H9 (cell line): ENCODE data around the gene SETBP1. TPM values are rescaled to one million over a fixed set of nuclear protein-coding genes. Genes with fewer than 3 reads are reported as not detected.

Source experiments
- DNase-seq: peaks from one replicate; pipeline ENCODE4 v3.0.0-alpha.2; 2017
- H2AFZ ChIP-seq: one replicate; pipeline ENCODE4 v1.6.1; 2013; ENCODE audit warnings: mild to moderate bottlenecking, low read length, control low read depth, moderate library complexity
- H2AK5ac ChIP-seq: 2 replicates; pipeline ENCODE4 v1.6.1; 2013; ENCODE audit warnings: low read length, control low read depth, mixed read lengths; ENCODE audit not compliant: insufficient read length
- H2BK120ac ChIP-seq: one replicate; pipeline ENCODE4 v1.6.1; 2013; ENCODE audit warnings: low read depth, mild to moderate bottlenecking, low read length, control low read depth, inconsistent platforms; ENCODE audit not compliant: poor library complexity, severe bottlenecking
- H2BK12ac ChIP-seq: 2 replicates; pipeline ENCODE4 v1.6.1; 2013; ENCODE audit warnings: low read length, control low read depth, mixed read lengths, low read depth; ENCODE audit not compliant: insufficient read length
- H2BK15ac ChIP-seq: 2 replicates; pipeline ENCODE4 v1.6.1; 2013; ENCODE audit warnings: low read depth, low read length, control low read depth
- H2BK20ac ChIP-seq: one replicate; pipeline ENCODE4 v1.6.1; 2013; ENCODE audit warnings: low read depth, mild to moderate bottlenecking, low read length, control low read depth, inconsistent platforms; ENCODE audit not compliant: poor library complexity, severe bottlenecking
- H2BK5ac ChIP-seq: 2 replicates; pipeline ENCODE4 v1.6.1; 2013; ENCODE audit warnings: low read length, control low read depth, mixed read lengths; ENCODE audit not compliant: insufficient read length
- H3K14ac ChIP-seq: 2 replicates; pipeline ENCODE4 v1.6.1; 2013; ENCODE audit warnings: low read length, control low read depth; ENCODE audit not compliant: insufficient read depth
- H3K18ac ChIP-seq: 2 replicates; pipeline ENCODE4 v1.6.1; 2013; ENCODE audit warnings: low read depth, mild to moderate bottlenecking, mixed read lengths, low read length, control low read depth; ENCODE audit not compliant: insufficient read length
- H3K23ac ChIP-seq: 2 replicates; pipeline ENCODE4 v1.6.1; 2013; ENCODE audit warnings: low read length, control low read depth, mixed read lengths, low read depth; ENCODE audit not compliant: insufficient read length
- H3K23me2 ChIP-seq: 2 replicates; pipeline ENCODE4 v1.6.1; 2013; ENCODE audit warnings: low read depth, mild to moderate bottlenecking, mixed read lengths, low read length, control low read depth; ENCODE audit not compliant: insufficient read length, poor library complexity, severe bottlenecking
- H3K27ac ChIP-seq: 2 replicates; pipeline ENCODE4 v1.5.1; 2013; ENCODE audit warnings: low read length, control low read depth, mixed read lengths, low read depth; ENCODE audit not compliant: insufficient read length
- H3K27me3 ChIP-seq: 2 replicates; pipeline ENCODE4 v1.6.1; 2013; ENCODE audit warnings: low read length, control low read depth, inconsistent platforms; ENCODE audit not compliant: insufficient read depth
- H3K4ac ChIP-seq: 2 replicates; pipeline ENCODE4 v1.6.1; 2013; ENCODE audit warnings: low read depth, mild to moderate bottlenecking, control low read depth, inconsistent platforms, low read length, moderate library complexity
- H3K4me1 ChIP-seq: 2 replicates; pipeline ENCODE4 v1.6.1; 2013; ENCODE audit warnings: low read length, control low read depth, inconsistent platforms; ENCODE audit not compliant: insufficient read depth
- H3K4me2 ChIP-seq: 2 replicates; pipeline ENCODE4 v1.6.1; 2013; ENCODE audit warnings: low read length, control low read depth, mixed read lengths; ENCODE audit not compliant: insufficient read length, insufficient read depth
- H3K56ac ChIP-seq: 2 replicates; pipeline ENCODE4 v1.6.1; 2013; ENCODE audit warnings: low read depth, mild to moderate bottlenecking, mixed read lengths, low read length, control low read depth; ENCODE audit not compliant: insufficient read length
- H3K79me1 ChIP-seq: 2 replicates; pipeline ENCODE4 v1.6.1; 2013; ENCODE audit warnings: low read depth, mild to moderate bottlenecking, moderate library complexity, low read length, control low read depth, inconsistent platforms; ENCODE audit not compliant: insufficient read depth, poor library complexity, severe bottlenecking
- H3K79me2 ChIP-seq: 2 replicates; pipeline ENCODE4 v1.6.1; 2013; ENCODE audit warnings: low read length, control low read depth, inconsistent platforms; ENCODE audit not compliant: insufficient read depth
- H3K9ac ChIP-seq: 2 replicates; pipeline ENCODE4 v1.6.1; 2013; ENCODE audit warnings: low read length, control low read depth, mixed read lengths; ENCODE audit not compliant: insufficient read length; ENCODE audit errors: extremely low read depth
- H3K9me3 ChIP-seq: one replicate; pipeline ENCODE4 v1.6.1; 2013; ENCODE audit warnings: low read depth, low read length, inconsistent platforms; ENCODE audit not compliant: control insufficient read depth
- H3T11ph ChIP-seq: one replicate; pipeline ENCODE4 v1.6.1; 2013; ENCODE audit warnings: mild to moderate bottlenecking, low read length, control low read depth, inconsistent platforms
- H4K20me1 ChIP-seq: one replicate; pipeline ENCODE4 v1.6.1; 2013; ENCODE audit not compliant: control insufficient read depth, insufficient read length, insufficient read depth
- H4K5ac ChIP-seq: 2 replicates; pipeline ENCODE4 v1.6.1; 2013; ENCODE audit warnings: low read depth, mild to moderate bottlenecking, mixed read lengths, low read length, control low read depth; ENCODE audit not compliant: insufficient read length
- H4K8ac ChIP-seq: replicated peaks from 2 replicates; pipeline ENCODE4 v1.6.1; 2013; ENCODE audit warnings: low read length, control low read depth, mixed read lengths, low read depth; ENCODE audit not compliant: insufficient read length
- H4K91ac ChIP-seq: 2 replicates; pipeline ENCODE4 v1.6.1; 2013; ENCODE audit warnings: low read depth, mild to moderate bottlenecking, moderate library complexity, mixed read lengths, low read length, control low read depth; ENCODE audit not compliant: insufficient read length
- H3K27ac Mint-ChIP-seq, 3 experiments: 2 replicates in 2 of 3; 3 replicates in 1 of 3; pipeline ENCODE4 v1.8.0; 2020 to 2021; ENCODE audit warnings: mixed read lengths in 3 of 3, mild to moderate bottlenecking in 1 of 3, moderate library complexity in 1 of 3
- H3K27me3 Mint-ChIP-seq: 2 replicates; pipeline ENCODE4 v1.8.0; 2021; ENCODE audit warnings: low read depth, mild to moderate bottlenecking, moderate library complexity, mixed read lengths
- H3K36me3 Mint-ChIP-seq, 3 experiments: 2 replicates in 2 of 3; 3 replicates in 1 of 3; pipeline ENCODE4 v1.8.0; 2020 to 2021; ENCODE audit warnings: low read depth in 3 of 3, mixed read lengths in 3 of 3; ENCODE audit not compliant: insufficient read depth in 1 of 3
- H3K4me1 Mint-ChIP-seq, 2 experiments: 2 replicates each; pipeline ENCODE4 v1.8.0; 2020; ENCODE audit warnings: mixed read lengths in 2 of 2
- H3K4me3 Mint-ChIP-seq, 2 experiments: 2 replicates in 1 of 2; 3 replicates in 1 of 2; pipeline ENCODE4 v1.8.0; 2020 to 2021; ENCODE audit warnings: mild to moderate bottlenecking in 2 of 2, mixed read lengths in 2 of 2, moderate library complexity in 1 of 2
- H3K9me3 Mint-ChIP-seq, 2 experiments: 2 replicates in 1 of 2; 3 replicates in 1 of 2; pipeline ENCODE4 v1.8.0; 2020; ENCODE audit warnings: mild to moderate bottlenecking in 2 of 2, mixed read lengths in 2 of 2, moderate library complexity in 1 of 2
- WGBS: extraction: QIAGEN DNeasy Blood & Tissue Kit; methylation state at CpG from one replicate; pipeline ENCODE4 v1.1.7; 2013; ENCODE audit warnings: missing lambda C conversion rate, low lambda C conversion rate, mixed read lengths; ENCODE audit not compliant: insufficient read length; ENCODE audit errors: extremely low coverage; 5-methylcytosine and 5-hydroxymethylcytosine counted together
- total RNA-seq: library from RNA; stranded (reverse); gene quantifications from 2 replicates; pipeline ENCODE4 v1.2.1, GENCODE V29; 2021
- TF ChIP-seq, protein P1 (sequence below): fragments of 200-600 bp; sonication (generic); conservative IDR thresholded peaks from 3 replicates; pipeline ENCODE4 v1.8.0; 2021; ENCODE audit warnings: antibody characterized with exemption, mild to moderate bottlenecking

The SETBP1 gene
- total RNA-seq, 1 experiment from 2014 or later: 4.6 TPM

- no peak overlapping the region for H3K4ac ChIP-seq
- no peaks in the 10 kb centered on the region for H3K27me3 ChIP-seq
- H2BK20ac ChIP-seq: no peak overlapping the region
- no peaks in the 10 kb centered on the region for H4K20me1 ChIP-seq
- H3K18ac ChIP-seq: no peak overlapping the region
- no peak overlapping the region for H2BK120ac ChIP-seq
- H2BK5ac ChIP-seq: no peak overlapping the region
- H3K27ac ChIP-seq: no peak overlapping the region
- no peaks in the 10 kb centered on the region for H3K23me2 ChIP-seq
- DNase-seq: no peak
- H2AFZ ChIP-seq: no peak overlapping the region
- H3K9me3 ChIP-seq: no peaks in the 10 kb centered on the region
- TF ChIP-seq, protein P1, sequence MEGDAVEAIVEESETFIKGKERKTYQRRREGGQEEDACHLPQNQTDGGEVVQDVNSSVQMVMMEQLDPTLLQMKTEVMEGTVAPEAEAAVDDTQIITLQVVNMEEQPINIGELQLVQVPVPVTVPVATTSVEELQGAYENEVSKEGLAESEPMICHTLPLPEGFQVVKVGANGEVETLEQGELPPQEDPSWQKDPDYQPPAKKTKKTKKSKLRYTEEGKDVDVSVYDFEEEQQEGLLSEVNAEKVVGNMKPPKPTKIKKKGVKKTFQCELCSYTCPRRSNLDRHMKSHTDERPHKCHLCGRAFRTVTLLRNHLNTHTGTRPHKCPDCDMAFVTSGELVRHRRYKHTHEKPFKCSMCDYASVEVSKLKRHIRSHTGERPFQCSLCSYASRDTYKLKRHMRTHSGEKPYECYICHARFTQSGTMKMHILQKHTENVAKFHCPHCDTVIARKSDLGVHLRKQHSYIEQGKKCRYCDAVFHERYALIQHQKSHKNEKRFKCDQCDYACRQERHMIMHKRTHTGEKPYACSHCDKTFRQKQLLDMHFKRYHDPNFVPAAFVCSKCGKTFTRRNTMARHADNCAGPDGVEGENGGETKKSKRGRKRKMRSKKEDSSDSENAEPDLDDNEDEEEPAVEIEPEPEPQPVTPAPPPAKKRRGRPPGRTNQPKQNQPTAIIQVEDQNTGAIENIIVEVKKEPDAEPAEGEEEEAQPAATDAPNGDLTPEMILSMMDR: no peak
- no peak overlapping the region for H2BK12ac ChIP-seq
- H3K9me3 Mint-ChIP-seq: peaks cover 0 to under 1% of the 10 kb centered on the region in 2 experiments; a peak in 1 of 5 replicates
- H3K56ac ChIP-seq: no peak overlapping the region
- H3K79me1 ChIP-seq: no peaks in the 10 kb centered on the region
- H3K4me1 ChIP-seq: peaks cover 6% of the 10 kb centered on the region; the same call in 1 of the 2 replicates
- no peaks in the 10 kb centered on the region; the same call in none of the 2 replicates for H3K27me3 Mint-ChIP-seq
- H3K23ac ChIP-seq: no peak overlapping the region
- H3K4me2 ChIP-seq: no peak overlapping the region
- no peak overlapping the region for H2AK5ac ChIP-seq
- no peak overlapping the region for H2BK15ac ChIP-seq
- no peak overlapping the region; the same call in 1 of the 2 replicates for H3K14ac ChIP-seq
- H3K4me3 Mint-ChIP-seq: no peak overlapping the region
- H3K4me1 Mint-ChIP-seq: peaks cover 17 to 20% of the 10 kb centered on the region in 2 experiments
- no peaks in the 10 kb centered on the region for H3K79me2 ChIP-seq
- no peak overlapping the region for H3T11ph ChIP-seq
- H3K27ac Mint-ChIP-seq: no peak overlapping the region
- no peak overlapping the region for H4K5ac ChIP-seq
- no CpG with 5 or more reads among the region's 3 CpGs for WGBS
- no peak overlapping the region for H3K9ac ChIP-seq
- H4K91ac ChIP-seq: no peak overlapping the region
- peaks cover 1 to 6% (median 2%) of the 10 kb centered on the region in 3 experiments; a peak in 4 of 7 replicates for H3K36me3 Mint-ChIP-seq
- no peak overlapping the region for H4K8ac ChIP-seq
Measured at GRCh38 chr18:44805643-44806042, 125.0 kb downstream of the SETBP1 start.
